Forelimb muscle (tissue), 1 donor: ENCODE measurements around the gene SNX22. TPM values are rescaled to one million over a fixed set of nuclear protein-coding genes. Genes with fewer than 3 reads are reported as not detected.

Experiments used
- polyA plus RNA-seq: library from polyadenylated mRNA; unstranded; fragments of 120-200 nt; gene quantifications from one replicate; pipeline ENCODE4 v1.2.1, GENCODE V29; 2013; ENCODE audit not compliant: insufficient read length

Gene SNX22
- polyA plus RNA-seq, 1 donor: 1.1 TPM

Other genes with a start within 250 kb of the SNX22 start
- 4.4 TPM for gene DAPK2, start 105.2 kb upstream of the SNX22 start, polyA plus RNA-seq
- gene CIAO2A, start 57.9 kb upstream of the SNX22 start, polyA plus RNA-seq: 43.6 TPM
- gene SNX1, start 55.7 kb upstream of the SNX22 start, polyA plus RNA-seq: 50.7 TPM
- 256 TPM for gene PPIB, start 11.3 kb downstream of the SNX22 start, polyA plus RNA-seq
- gene CSNK1G1, start 204.4 kb downstream of the SNX22 start, polyA plus RNA-seq: 10.9 TPM
- 27.1 TPM for gene PCLAF, start 229.7 kb downstream of the SNX22 start, polyA plus RNA-seq
- 24.3 TPM for gene TRIP4, start 236.1 kb downstream of the SNX22 start, polyA plus RNA-seq